K562 (cell line): ENCODE measurements around the gene NEDD8. TPM values are rescaled to one million over a fixed set of nuclear protein-coding genes. Genes with fewer than 3 reads are reported as not detected.

Experiments
- BACH1 ChIP-seq: fragments of 200-800 bp; sonication (Bioruptor generic); IDR thresholded peaks from 2 replicates; pipeline ENCODE4 v1.6.1; 2016; ENCODE audit warnings: missing genetic modification characterization, missing compliant biosample characterization
- DEAF1 ChIP-seq: fragments of 450-650 bp; formaldehyde crosslinking; IDR thresholded peaks from 2 replicates; pipeline ENCODE4 v1.4.0; 2020; ENCODE audit warnings: mild to moderate bottlenecking, moderate library complexity
- FOXM1 ChIP-seq, 2 experiments: fragments of 450-650 bp in 1 of 2; sonication (generic) in 1 of 2; formaldehyde crosslinking in 1 of 2; IDR thresholded peaks; 2 replicates each; pipeline versions ENCODE4 v1.6.1 to v1.9.0; 2017 to 2022; ENCODE audit warnings: low read depth in 2 of 2, mild to moderate bottlenecking in 2 of 2, missing genetic modification reagents in 1 of 2, moderate library complexity in 1 of 2
- FOXO4 ChIP-seq: fragments of 450-650 bp; formaldehyde crosslinking; IDR thresholded peaks from 2 replicates; pipeline ENCODE4 v1.4.0; 2020; ENCODE audit warnings: mild to moderate bottlenecking, moderate library complexity
- HDGF ChIP-seq: fragments of 450-650 bp; IDR thresholded peaks from 2 replicates; pipeline ENCODE4 v1.6.1; 2016
- HNRNPK ChIP-seq: fragments of 200-400 bp; formaldehyde crosslinking; IDR thresholded peaks from one replicate; pipeline ENCODE4 v1.6.1; 2018; ENCODE audit warnings: mild to moderate bottlenecking, low read depth, low read length; ENCODE audit not compliant: poor library complexity, severe bottlenecking
- HNRNPL ChIP-seq: fragments of 200-400 bp; formaldehyde crosslinking; IDR thresholded peaks from 2 replicates; pipeline ENCODE4 v1.6.1; 2017; ENCODE audit warnings: low read depth, mild to moderate bottlenecking, low read length
- JUN ChIP-seq, 2 experiments: sonication (generic) in 1 of 2; formaldehyde crosslinking in 1 of 2; IDR thresholded peaks; 2 replicates each; pipeline versions ENCODE4 v1.6.1 to v1.8.0; 2012 to 2022; ENCODE audit warnings: borderline replicate concordance in 2 of 2, mild to moderate bottlenecking in 2 of 2, improper control_type of control experiment in 1 of 2, low read depth in 1 of 2, low read length in 1 of 2, missing genetic modification reagents in 1 of 2
- KAT7 ChIP-seq: sonication (generic); formaldehyde crosslinking; IDR thresholded peaks from 2 replicates; pipeline ENCODE4 v1.8.0; 2022; ENCODE audit warnings: missing genetic modification reagents, mild to moderate bottlenecking, borderline replicate concordance
- MYBL2 ChIP-seq, 2 experiments: fragments of 450-650 bp in 1 of 2; sonication (generic) in 1 of 2; formaldehyde crosslinking in 1 of 2; IDR thresholded peaks; 2 replicates each; pipeline versions ENCODE4 v1.6.1 to v1.8.1; 2017 to 2022; ENCODE audit warnings: borderline replicate concordance in 1 of 2, inconsistent platforms in 1 of 2, low read depth in 1 of 2, mild to moderate bottlenecking in 1 of 2, missing genetic modification reagents in 1 of 2, moderate library complexity in 1 of 2
- MYNN ChIP-seq, 2 experiments: sonication (generic); formaldehyde crosslinking in 1 of 2; IDR thresholded peaks; 2 replicates each; pipeline versions ENCODE4 v1.5.0 to v1.6.1; 2016 to 2020; ENCODE audit warnings: antibody characterized with exemption in 1 of 2, missing genetic modification reagents in 1 of 2
- PHF8 ChIP-seq: fragments of 200-600 bp; sonication (generic); IDR thresholded peaks from 2 replicates; pipeline ENCODE4 v1.6.1; 2012; ENCODE audit warnings: mixed run types, mild to moderate bottlenecking, inconsistent platforms, low read length, moderate library complexity, borderline replicate concordance
- POLR2AphosphoS5 ChIP-seq: IDR thresholded peaks from 2 replicates; pipeline ENCODE4 v1.6.1; 2011; ENCODE audit warnings: mild to moderate bottlenecking, low read depth, low read length, moderate library complexity; ENCODE audit not compliant: control insufficient read depth, insufficient read depth
- RHOXF2B ChIP-seq: fragments of 250-450 bp; sonication (Bioruptor Pico); conservative IDR thresholded peaks from 2 replicates; pipeline ENCODE4 v1.5.1; 2021
- SIX5 ChIP-seq, 2 experiments: IDR thresholded peaks; 2 replicates each; pipeline ENCODE4 v1.6.1; 2011; ENCODE audit warnings: low read length in 2 of 2, borderline replicate concordance in 1 of 2, low read depth in 1 of 2, mild to moderate bottlenecking in 1 of 2, moderate library complexity in 1 of 2; ENCODE audit not compliant: insufficient read depth in 1 of 2
- ZBTB7A ChIP-seq: IDR thresholded peaks from 2 replicates; pipeline ENCODE4 v1.6.1; 2011; ENCODE audit warnings: low read depth, mild to moderate bottlenecking, low read length, moderate library complexity, borderline replicate concordance; ENCODE audit not compliant: control insufficient read depth
- ZFP36 ChIP-seq: fragments of 150-350 bp; IDR thresholded peaks from 2 replicates; pipeline ENCODE4 v1.6.1; 2018; ENCODE audit warnings: low read length, low read depth; ENCODE audit not compliant: partially characterized antibody
- ZKSCAN1 ChIP-seq: fragments of 150-350 bp; IDR thresholded peaks from 2 replicates; pipeline ENCODE4 v1.6.1; 2016; ENCODE audit warnings: low read depth, low read length
- polyA plus RNA-seq, 8 experiments: library from polyadenylated mRNA; depleted of rRNA in 4 of 8; stranded (reverse) in 5 of 8; unstranded in 3 of 8; fragments of >200 nt; fragmentation: Nextera tagmentation in 2 of 8; fragmentation: Illumina TruSeq in 1 of 8; extraction: Ambion mirVana in 2 of 8; extraction: Trizol in 1 of 8; gene quantifications; 2 replicates each; pipeline versions ENCODE4 v1.2.1 to v1.2.3, GENCODE V29; 2011 to 2014; ENCODE audit warnings: inconsistent platforms in 1 of 8, missing spikeins in 1 of 8
- total RNA-seq, 7 experiments: library from RNA; depleted of rRNA in 6 of 7; stranded (reverse); fragments of >200 nt in 6 of 7; fragmentation: Illumina TruSeq in 2 of 7; extraction: Trizol in 2 of 7; gene quantifications; 2 replicates each; pipeline versions ENCODE4 v1.2.1 to v1.2.3, GENCODE V29; 2011 to 2021; ENCODE audit warnings: low replicate concordance in 1 of 7
- TF ChIP-seq, protein P1 (sequence below): IDR thresholded peaks from 2 replicates; pipeline ENCODE4 v1.6.1; 2011; ENCODE audit warnings: borderline replicate concordance, low read depth, mild to moderate bottlenecking, moderate library complexity, low read length; ENCODE audit not compliant: insufficient read depth, poor library complexity, severe bottlenecking

NEDD8 gene
- total and polyA plus RNA-seq, 9 of the 15 experiments (the other 6 are each of a cell fraction or from before 2014, with no cell fraction given), result 142 to 691 (median 260) TPM

DNA sequence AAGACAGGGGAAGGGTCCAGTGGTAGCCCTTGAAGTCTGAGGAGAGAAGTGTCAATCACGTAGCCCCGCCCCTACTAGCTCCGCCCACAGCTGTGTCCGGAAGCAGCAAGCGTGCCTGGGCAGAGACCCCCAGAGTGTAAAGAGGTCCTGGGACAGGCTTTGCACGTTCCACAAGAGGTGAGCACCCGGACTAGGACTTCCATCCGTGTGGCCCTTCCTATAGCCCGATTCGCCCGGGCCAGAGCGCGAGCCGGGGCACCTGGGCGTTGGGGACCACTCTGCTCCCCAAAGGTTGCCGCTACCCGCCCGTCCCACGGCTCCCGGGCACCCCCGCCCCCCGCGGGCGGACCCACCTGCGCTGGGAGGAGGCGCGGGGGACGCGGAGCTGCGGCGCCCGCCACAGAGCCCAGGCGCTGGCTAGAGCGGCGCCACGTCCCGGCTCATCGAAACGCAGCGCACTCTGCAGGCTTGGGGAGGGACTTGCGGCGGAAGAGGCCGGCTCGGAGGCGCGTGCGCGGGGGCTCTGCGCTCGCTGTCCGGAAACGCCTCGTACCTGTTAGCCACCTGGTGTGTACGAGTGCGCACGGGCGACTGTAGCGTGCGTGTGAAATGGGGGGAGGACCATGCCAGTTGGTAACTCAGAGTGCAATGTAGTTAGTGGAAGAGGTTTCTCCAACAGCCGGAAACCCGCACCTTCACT is 39.1 kb upstream of the NEDD8 start, which contains the start of gene RABGGTA (continued):
- TF ChIP-seq BACH1 (no peak), ZKSCAN1 (no peak), HNRNPK (no peak), KAT7 (no peak), FOXO4 (CRISPR knock-in tag) (no peak), POLR2AphosphoS5 (0 out of 2 replicates have a peak, but pooled peaks have one; percentile 39), JUN (IDR thresholded peaks at IDR 0.05; ENCODE audit: borderline replicate concordance, low read depth, low read length) (peak; percentile 66; the same call in 1 of the 2 replicates), JUN (CRISPR knock-in tag; IDR thresholded peaks at IDR 0.05; ENCODE audit: borderline replicate concordance) (no peak; the same call in 1 of the 2 replicates), MYBL2 (IDR thresholded peaks at IDR 0.05; ENCODE audit: low read depth) (no peak), MYBL2 (CRISPR knock-in tag; IDR thresholded peaks at IDR 0.05; ENCODE audit: borderline replicate concordance) (no peak), RHOXF2B (CRISPR knock-in tag) (no peak), HDGF (no peak), SIX5 (IDR thresholded peaks at IDR 0.05; ENCODE audit: borderline replicate concordance in 1 of 2, insufficient read depth in 1 of 2, low read depth in 1 of 2, low read length in 2 of 2) (peak in 1 of 2 experiments; percentile 19; a peak in 1 of 4 replicates), ZBTB7A (peak; percentile 90), MYNN (IDR thresholded peaks at IDR 0.05) (no peak), MYNN (CRISPR knock-in tag; IDR thresholded peaks at IDR 0.05) (no peak), DEAF1 (no peak), PHF8 (peak; percentile 86; the same call in 1 of the 2 replicates), HNRNPL (0 out of 2 replicates have a peak, but pooled peaks have one; percentile 26), FOXM1 (IDR thresholded peaks at IDR 0.05; ENCODE audit: low read depth) (no peak), FOXM1 (CRISPR knock-in tag; IDR thresholded peaks at IDR 0.05; ENCODE audit: low read depth) (0 out of 2 replicates have a peak, but pooled peaks have one; percentile 50), ZFP36 (peak; percentile 8)
- TF ChIP-seq, protein P1, sequence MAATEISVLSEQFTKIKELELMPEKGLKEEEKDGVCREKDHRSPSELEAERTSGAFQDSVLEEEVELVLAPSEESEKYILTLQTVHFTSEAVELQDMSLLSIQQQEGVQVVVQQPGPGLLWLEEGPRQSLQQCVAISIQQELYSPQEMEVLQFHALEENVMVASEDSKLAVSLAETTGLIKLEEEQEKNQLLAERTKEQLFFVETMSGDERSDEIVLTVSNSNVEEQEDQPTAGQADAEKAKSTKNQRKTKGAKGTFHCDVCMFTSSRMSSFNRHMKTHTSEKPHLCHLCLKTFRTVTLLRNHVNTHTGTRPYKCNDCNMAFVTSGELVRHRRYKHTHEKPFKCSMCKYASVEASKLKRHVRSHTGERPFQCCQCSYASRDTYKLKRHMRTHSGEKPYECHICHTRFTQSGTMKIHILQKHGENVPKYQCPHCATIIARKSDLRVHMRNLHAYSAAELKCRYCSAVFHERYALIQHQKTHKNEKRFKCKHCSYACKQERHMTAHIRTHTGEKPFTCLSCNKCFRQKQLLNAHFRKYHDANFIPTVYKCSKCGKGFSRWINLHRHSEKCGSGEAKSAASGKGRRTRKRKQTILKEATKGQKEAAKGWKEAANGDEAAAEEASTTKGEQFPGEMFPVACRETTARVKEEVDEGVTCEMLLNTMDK, result peak; percentile 96
